Measurements from ENCODE around the gene RPAIN. TPM values are rescaled to one million over a fixed set of nuclear protein-coding genes. Genes with fewer than 3 reads are reported as not detected.

RPAIN gene
- total and polyA plus RNA-seq, 2 donors from 2014 or later = 34.0 to 36.1 TPM

DNA sequence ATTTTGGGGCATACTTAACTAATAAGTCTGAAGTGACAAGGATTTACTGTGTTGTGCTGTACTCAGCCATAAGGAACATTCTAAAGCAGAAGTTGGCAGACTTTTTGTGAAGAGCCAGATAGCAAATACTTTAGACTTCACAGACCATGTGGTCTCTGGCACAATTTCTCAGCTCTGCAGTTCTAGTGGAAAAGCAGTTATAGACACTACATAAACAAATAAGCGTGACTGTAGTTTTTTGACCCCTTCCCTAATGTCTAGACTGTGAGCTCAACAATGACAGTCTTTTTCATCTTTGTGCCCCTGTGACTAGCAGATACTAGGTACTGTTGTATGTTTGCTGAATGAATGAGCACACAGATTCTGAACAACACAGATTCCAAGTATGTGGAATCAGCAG is 4.9 kb downstream of the RPAIN start:
- TF ChIP-seq, protein P1, sequence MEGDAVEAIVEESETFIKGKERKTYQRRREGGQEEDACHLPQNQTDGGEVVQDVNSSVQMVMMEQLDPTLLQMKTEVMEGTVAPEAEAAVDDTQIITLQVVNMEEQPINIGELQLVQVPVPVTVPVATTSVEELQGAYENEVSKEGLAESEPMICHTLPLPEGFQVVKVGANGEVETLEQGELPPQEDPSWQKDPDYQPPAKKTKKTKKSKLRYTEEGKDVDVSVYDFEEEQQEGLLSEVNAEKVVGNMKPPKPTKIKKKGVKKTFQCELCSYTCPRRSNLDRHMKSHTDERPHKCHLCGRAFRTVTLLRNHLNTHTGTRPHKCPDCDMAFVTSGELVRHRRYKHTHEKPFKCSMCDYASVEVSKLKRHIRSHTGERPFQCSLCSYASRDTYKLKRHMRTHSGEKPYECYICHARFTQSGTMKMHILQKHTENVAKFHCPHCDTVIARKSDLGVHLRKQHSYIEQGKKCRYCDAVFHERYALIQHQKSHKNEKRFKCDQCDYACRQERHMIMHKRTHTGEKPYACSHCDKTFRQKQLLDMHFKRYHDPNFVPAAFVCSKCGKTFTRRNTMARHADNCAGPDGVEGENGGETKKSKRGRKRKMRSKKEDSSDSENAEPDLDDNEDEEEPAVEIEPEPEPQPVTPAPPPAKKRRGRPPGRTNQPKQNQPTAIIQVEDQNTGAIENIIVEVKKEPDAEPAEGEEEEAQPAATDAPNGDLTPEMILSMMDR (IDR thresholded peaks at IDR 0.05; ENCODE audit: borderline replicate concordance, extremely low read depth, insufficient read depth) = no peak
- Histone ChIP-seq H3K4me3 (ENCODE audit: low read length in 3 of 3) (no peak overlapping the region), H3K9me3 (ENCODE audit: control insufficient read depth in 2 of 3, insufficient read depth in 1 of 3, low read length in 3 of 3) (no peaks in the 10 kb centered on the region), H3K4me1 (ENCODE audit: control insufficient read depth in 2 of 3, insufficient read depth in 2 of 3, low read depth in 1 of 3, low read length in 3 of 3) (peaks cover 2 to 11% (median 8%) of the 10 kb centered on the region in 3 donors), H3K9ac (ENCODE audit: low read length in 3 of 3) (no peak overlapping the region), H3K36me3 (ENCODE audit: control insufficient read depth in 2 of 3, insufficient read depth in 3 of 3, low read length in 3 of 3) (peaks cover 10 to 46% (median 27%) of the 10 kb centered on the region in 3 donors), H3K27me3 (ENCODE audit: control insufficient read depth, insufficient read depth, low read length) (no peaks in the 10 kb centered on the region), H3K27ac (ENCODE audit: low read depth in 2 of 2, low read length in 2 of 2) (no peak overlapping the region)
- DNase-seq (no peak), FAIRE-seq (no peak)
- intact Hi-C loops (cut with DNase I) = no loop called here

DNA sequence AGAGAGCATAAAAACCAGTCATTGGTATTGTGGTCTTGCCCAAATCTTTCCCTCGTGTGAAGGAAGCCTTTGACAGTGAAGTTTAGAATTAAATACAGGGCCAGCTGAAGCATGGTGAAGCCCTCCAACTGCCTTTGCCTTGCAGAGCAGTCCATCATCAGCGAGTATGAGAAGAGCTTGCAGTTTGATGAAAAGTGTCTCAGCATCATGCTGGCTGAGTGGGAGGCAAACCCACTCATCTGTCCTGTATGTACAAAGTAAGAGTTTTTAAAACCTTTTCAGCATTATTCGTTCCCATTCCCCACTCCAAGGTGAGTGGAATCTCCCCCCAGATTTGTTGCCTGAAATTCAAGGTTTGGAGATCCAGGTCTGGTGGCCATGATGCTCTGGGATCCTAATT is 5.8 kb downstream of the RPAIN start:
- no peak overlapping the region for H3K27ac ChIP-seq (ENCODE audit: low read depth in 2 of 2, low read length in 2 of 2)
- FAIRE-seq (no peak), DNase-seq (no peak)
- H3K27me3 ChIP-seq (ENCODE audit: control insufficient read depth, insufficient read depth, low read length) = no peaks in the 10 kb centered on the region
- no peak overlapping the region for H3K4me3 ChIP-seq (ENCODE audit: low read length in 3 of 3)
- intact Hi-C loops (cut with DNase I) = no loop called here
- no peaks in the 10 kb centered on the region for H3K9me3 ChIP-seq (ENCODE audit: control insufficient read depth in 2 of 3, insufficient read depth in 1 of 3, low read length in 3 of 3)
- no peak overlapping the region for H3K9ac ChIP-seq (ENCODE audit: low read length in 3 of 3)
- peaks cover 13 to 49% (median 30%) of the 10 kb centered on the region in 3 donors for H3K36me3 ChIP-seq (ENCODE audit: control insufficient read depth in 2 of 3, insufficient read depth in 3 of 3, low read length in 3 of 3)
- TF ChIP-seq, protein P1 (IDR thresholded peaks at IDR 0.05; ENCODE audit: borderline replicate concordance, extremely low read depth, insufficient read depth) = no peak
- peaks cover 2 to 4% (median 2%) of the 10 kb centered on the region in 3 donors for H3K4me1 ChIP-seq (ENCODE audit: control insufficient read depth in 2 of 3, insufficient read depth in 2 of 3, low read depth in 1 of 3, low read length in 3 of 3)

DNA sequence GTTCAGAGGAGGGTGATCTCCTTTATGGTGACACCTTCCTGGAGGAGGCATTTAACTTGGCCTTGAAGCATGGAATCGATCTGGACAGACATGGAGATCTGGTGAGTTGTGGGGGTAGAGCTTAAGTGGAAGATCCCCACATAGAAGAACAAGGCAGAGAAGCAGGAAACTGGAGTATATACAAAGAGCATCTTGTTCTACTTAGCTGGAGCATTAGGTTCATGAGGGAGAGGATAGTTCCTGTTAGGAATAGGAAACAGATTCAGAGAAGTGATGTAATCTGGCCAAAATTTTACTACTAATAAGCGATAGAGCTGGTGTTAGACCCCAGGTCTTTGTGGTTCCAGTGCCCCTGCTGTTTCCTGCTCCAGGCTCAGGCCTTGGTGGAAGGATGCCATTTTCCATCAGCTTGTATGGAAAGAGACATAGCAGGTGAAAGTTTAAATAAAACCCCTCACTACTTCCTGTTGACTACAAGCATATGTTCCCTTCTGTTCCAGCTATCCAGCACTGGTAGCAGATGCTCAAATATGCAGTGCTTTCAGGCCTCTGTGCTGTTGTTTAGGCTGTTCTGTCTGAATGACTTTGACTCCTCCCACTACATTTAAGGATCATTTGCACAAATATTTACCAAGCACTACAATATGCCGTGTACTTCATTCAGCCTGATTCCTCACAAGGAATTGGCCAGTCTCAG is 9.4 kb downstream of the RPAIN start:
- Histone ChIP-seq H3K4me3 (ENCODE audit: low read length in 3 of 3) (no peak overlapping the region), H3K4me1 (ENCODE audit: control insufficient read depth in 2 of 3, insufficient read depth in 2 of 3, low read depth in 1 of 3, low read length in 3 of 3) (no peaks in the 10 kb centered on the region), H3K27ac (ENCODE audit: low read depth in 2 of 2, low read length in 2 of 2) (no peak overlapping the region), H3K9me3 (ENCODE audit: control insufficient read depth in 2 of 3, insufficient read depth in 1 of 3, low read length in 3 of 3) (no peaks in the 10 kb centered on the region), H3K36me3 (ENCODE audit: control insufficient read depth in 2 of 3, insufficient read depth in 3 of 3, low read length in 3 of 3) (peaks cover 16 to 54% (median 49%) of the 10 kb centered on the region in 3 donors), H3K9ac (ENCODE audit: low read length in 3 of 3) (no peak overlapping the region), H3K27me3 (ENCODE audit: control insufficient read depth, insufficient read depth, low read length) (no peaks in the 10 kb centered on the region)
- intact Hi-C loops (cut with DNase I) = no loop called here
- FAIRE-seq (no peak), DNase-seq (no peak)
- TF ChIP-seq, protein P1 (IDR thresholded peaks at IDR 0.05; ENCODE audit: borderline replicate concordance, extremely low read depth, insufficient read depth) = no peak
